Activated gamma-delta T cell treated with anti-CD3 and anti-CD28 coated beads, Interleukin-2, amount 50 U/mL, for 16 hours (primary cell): Measurements from ENCODE around the gene HSDL1.

Source experiments
- DNase-seq: peaks from one replicate; pipeline ENCODE4 v3.0.0-alpha.2; 2020; ENCODE audit warnings: low read depth

HSDL1 gene

DNA sequence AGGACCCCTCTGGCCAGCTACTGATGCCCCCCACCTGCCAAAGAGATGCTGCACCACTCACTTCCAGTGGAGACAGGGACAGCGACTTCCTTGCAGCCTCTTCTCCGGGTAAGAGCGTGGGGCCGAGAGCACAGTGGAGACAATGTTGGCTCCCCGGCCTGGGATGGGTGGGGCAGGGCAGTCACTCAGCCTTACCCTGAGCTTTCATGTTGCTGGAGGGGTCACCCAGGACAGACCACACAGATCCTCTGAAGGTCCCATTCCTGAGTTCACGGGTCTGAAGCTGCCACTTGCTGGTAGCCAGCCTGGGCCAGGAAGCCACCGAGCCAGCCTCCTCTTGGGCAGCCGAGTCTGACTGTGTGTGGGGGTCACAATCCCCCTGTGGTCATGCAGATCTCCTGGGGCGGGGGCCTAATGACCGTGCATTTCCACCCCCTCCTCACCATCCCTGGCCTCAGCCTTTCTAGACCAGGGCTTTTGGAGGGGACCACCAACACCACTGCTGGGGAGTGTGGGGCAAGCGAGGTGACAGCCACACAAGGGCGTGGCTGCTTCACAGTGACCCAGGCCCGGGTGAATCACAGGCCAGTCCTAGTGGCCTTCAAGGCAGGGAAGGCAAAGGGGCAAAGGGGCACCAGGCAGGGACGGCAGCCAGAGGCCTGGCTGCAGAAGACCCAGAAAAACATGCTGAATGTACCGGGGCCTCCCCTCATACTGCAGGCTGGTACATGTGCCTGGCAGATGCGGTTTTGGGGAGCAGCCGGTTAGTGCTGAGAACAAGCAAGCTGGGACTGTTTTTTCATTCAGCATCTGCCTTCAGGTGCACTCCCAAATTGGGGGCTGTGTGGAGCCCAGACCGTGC, 31.4 kb upstream of the HSDL1 start:
- DNase-seq, result no peak

DNA sequence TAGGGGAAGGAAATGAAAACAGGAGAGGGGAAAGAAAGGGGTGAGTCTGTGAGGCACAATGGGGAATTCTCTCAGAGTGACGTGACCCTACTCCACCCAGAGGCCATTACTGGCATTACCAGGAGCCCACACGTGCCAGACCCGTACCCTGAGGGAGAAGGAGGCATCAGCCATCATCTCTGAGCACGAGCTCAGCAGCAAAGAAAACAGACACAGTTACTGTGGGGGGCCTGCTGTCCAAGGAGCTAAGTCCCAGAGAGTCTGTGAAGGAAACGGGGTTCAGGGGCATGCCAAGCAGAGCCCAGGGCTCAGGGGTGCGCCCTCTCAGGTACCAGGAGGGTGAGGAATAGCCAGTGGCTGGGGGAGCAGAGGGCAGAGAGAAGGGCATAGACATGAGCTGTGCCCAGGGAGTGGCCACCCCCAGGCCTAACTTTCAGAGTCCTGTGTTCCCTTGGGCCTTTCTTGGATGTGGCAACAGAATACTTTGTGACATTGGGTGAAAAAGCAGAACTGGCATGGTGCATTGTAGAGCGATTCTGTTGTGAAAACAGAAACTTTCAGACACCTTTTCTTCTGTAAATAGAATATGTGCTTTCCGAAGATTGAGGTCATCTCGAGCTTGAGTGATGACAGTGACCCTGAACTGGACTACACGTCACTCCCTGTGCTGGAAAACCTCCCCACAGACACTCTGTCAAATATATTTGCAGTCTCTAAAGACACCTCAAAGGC, 30.5 kb upstream of the HSDL1 start:
- DNase-seq, result peak; percentile 15

DNA sequence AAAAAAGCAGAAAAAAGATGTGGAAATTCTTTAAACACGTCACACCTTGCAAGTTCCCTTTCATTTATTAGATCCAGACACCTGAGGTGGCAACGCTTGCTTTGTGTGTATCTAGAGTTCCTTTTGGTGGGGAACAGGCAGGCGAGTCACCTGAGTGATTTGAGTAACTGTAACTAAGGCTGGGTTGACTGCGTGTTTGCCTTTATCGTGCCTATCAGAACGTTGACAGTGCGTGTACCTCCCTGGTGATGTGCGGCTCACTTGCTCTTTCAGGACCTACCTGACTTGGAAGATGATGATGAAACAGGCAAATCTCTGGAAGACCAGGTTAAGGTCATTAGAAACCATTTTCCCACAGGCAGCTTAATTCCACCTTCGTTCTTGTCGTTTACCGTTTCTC, 29.4 kb upstream of the HSDL1 start:
- DNase-seq, result no peak

DNA sequence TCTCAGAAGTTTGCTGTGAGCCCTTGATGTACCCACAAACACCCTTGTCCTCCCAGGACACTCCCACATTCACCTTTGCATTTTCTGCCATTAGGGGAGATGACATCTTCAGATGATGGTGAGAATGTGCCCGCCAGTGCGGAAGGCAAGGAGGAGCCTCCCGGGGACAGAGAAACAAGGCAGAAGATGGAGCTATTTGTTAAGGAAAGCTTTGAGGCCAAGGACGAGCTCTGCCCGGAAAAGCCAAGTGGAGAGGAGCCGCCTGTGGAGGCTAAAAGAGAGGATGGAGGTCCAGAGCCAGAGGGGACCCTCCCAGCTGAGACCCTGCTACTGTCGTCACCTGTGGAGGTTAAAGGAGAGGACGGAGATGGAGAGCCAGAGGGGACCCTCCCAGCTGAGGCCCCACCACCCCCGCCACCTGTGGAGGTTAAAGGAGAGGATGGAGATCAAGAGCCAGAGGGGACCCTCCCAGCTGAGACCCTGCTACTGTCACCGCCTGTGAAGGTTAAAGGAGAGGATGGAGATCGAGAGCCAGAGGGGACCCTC, 24.9 kb upstream of the HSDL1 start:
- no peak for DNase-seq

DNA sequence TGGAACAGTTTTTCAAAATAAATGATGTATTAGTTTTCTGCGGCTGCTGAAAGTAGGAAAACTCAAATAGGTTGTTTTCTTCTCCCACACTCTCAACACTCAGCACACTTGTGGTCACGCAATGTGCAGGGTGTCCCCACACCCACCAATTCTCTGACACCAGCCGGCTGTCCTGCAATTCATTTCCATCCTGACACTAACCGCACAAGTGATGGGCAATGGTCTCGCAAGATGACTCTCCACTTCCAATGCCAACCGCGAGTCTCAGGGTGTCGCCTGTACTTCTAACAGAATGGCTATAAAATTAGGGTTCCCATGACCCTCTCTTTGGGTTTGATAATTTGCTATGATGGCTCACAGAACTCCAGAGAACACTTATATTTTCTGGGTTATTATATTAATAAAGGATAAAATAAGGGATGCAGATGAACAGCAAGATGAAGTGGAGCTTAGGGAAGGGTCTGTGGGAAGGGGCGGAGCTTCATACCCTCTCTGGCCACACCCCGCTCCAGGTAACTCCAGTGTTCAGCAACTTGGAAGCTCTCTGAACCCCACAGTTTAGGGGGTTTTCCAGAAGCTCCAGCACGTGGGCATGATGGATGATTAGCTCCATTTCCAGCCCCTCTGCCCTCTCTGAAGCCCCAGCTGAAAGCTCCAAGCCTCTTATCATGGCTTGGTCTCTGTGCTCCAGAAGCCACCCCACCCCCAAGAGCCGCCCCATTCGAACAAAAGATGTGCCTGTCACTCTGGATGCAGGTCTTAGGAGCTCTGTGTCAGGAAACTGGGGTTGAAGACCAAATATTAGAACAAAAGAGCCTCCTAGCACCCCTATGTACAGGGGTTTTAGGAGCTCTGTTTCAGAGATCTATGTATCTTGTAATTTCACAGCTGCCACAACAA, 22.1 kb upstream of the HSDL1 start:
- no peak for DNase-seq

DNA sequence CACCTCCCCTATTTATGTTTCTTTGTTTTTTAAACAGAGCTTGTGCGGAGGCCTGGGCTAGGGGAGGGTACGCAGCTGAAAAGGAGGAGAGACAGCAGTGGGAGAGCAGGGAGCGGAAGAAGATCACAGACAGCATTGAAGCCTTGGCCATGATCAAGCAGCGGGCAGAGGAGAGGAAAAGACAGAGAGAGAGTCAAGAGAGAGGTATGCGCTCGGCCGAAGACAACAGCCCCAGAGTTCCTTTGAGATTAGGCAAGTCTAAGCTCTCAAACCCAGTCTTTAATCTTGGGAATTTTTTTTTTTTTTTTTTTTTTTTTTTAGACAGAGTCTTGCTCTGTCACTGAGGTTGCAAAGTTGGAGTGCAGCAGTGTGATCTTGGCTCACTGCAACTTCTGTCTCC, 20.8 kb upstream of the HSDL1 start:
- no peak for DNase-seq

DNA sequence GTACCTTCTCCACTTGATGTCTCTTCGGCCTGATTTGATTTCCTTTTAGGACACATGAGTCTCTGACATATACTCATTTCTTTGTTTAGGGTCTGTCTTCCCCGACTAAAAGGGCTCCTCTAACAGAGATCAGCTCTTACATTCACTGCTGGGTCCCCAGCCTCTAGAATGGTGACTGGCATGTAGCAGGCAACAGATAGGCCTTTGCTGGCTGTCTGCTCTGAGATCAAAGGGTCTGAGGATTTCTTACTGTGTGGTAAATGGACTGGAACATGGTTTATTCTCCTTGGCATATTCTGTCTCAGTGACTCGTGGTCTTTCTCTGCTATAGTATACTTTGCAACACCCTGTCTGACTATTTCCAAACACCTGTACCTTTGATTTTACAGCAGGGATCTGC, 16.8 kb upstream of the HSDL1 start:
- no peak for DNase-seq

DNA sequence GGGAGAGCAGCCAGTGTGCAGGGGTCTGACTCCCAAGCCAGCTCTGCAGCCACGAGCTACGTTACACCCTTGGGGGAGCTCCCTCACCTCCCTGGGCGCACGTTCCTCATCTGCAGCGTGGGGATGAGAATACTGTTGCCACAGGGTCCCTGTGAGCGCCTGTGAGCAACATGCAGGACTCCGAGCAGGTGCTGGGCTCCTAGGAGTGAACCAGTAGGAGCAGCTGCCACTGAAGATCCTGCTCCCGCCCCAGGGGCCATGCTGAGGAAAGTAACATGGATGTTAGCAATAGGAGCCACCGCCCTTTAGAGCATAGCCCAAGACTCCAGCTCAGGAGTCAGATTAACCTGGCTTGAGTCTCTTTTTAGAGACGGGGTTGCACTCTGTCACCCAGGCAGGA, 16.1 kb upstream of the HSDL1 start:
- no peak for DNase-seq

DNA sequence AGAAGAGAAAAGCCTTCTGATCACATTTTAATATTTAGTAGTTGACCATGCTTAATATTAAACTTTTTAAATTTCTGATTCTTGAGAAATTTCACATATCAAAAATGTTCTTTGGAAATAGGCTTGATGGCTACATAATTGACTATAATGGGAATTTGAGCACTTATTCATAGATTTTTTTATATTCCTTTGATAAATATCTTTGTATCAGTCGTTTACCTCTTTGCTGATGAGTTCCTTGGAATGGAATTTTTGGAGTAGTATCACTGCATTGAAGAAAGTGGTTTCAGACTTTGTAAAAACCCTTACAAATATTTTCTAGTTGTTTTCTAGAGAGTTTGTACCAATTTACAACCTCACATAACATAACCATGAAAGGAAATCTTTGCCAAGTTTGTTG, 14.8 kb upstream of the HSDL1 start:
- DNase-seq, result no peak

DNA sequence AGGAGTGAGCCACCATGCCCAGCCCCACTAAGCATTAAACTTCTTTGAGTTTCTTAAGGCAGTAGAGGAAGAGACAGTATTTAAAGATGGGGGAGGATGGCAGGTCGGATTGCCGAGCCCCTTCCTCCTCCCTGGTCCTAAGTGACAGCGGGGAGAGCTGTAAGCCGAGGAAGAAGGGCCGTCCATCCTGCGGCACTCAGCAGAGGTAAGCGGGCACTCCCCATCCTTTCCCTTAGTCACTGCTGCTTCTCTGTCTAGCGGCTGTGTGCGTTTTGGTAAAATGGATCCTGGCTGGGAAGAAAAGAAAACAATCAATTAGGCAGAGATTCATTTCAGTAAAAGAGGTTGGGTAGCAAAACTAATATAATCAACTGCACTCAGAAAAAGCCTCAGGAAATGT, 14.0 kb upstream of the HSDL1 start:
- DNase-seq, result no peak

DNA sequence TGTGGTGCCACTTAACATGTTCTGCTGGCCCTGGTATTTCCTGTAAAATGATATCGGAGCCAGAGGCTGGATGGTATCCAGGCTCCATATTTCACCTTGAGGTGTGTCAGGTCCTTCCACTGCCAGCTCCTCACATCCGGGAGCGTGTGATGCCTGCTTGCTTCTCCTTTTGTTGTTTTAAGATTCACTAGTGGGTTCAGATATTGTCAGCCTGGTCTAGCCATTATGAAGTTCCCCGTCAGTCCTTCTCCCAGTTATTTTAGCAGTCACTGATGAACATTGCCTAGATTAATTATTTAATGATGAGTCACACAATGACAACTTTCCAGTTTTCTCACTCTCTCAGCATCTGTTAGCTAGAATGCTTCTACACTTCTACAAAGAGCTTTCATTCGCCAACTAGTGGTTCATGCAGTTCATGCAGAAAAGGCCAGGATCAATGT, 11.4 kb upstream of the HSDL1 start:
- DNase-seq, result no peak

DNA sequence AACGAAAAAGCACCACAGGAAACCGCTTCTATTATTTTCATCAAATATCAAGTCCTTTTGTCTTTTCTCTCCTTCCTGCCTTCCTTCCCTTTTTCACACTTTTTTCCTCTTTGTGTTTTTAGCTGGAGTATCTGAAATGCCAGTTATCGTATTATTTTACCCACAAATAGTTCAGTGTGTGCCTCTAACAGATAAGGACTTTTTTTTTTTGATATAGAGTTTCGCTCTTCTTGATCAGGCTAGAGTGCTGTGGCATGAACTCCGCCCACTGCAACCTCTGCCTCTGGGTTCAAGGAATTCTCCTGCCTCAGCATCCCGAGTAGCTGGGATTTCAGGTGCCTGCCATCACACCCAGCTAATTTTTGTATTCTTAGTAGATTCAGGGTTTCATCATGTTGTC, 10.8 kb upstream of the HSDL1 start:
- no peak for DNase-seq

DNA sequence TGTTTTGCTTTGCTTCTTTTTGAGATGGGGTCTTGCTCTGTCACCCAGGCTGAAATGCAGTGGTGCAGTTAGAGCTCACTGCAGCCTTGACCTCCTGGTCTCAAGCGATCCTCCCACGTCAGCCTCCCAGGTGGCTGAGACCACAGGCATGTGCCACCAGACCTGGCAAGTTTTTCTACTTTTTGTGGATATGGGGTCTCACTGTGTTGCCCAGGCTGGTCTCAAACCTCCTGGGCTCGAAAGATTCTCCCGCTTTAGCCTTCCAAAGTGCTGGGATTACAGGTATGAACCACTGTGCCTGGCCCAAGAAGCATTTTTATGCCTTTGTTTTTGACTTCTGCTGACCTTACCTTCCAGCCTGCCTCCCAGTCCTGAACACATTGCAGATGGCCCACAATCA, 10.2 kb upstream of the HSDL1 start:
- no peak for DNase-seq

DNA sequence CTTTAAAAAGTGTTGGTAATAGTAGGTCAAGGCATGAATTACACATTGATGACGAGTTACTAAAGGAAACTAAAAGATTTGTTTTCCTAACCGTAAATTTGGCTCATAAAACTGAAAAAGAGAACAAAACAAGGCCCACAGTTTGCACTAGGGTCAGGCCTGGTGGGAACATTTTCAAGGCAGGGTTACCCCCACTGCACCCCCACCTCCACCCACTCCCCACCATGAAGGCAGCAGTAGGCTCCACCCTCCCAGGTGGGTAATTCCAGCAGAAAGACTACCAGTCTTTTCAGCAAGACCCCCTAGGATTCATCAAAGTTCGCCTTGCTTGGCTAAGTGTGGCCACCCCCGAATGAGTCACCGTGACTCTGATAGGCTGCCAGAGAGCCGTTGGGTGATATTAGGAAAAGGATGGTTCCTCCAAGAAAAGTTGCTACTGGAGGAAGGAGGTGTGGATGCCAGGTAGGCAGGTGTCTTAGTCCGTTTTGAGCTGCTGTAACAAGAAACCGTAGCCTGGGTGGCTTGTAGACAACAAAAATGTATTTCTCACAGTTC, 8.8 kb upstream of the HSDL1 start:
- DNase-seq, result no peak

DNA sequence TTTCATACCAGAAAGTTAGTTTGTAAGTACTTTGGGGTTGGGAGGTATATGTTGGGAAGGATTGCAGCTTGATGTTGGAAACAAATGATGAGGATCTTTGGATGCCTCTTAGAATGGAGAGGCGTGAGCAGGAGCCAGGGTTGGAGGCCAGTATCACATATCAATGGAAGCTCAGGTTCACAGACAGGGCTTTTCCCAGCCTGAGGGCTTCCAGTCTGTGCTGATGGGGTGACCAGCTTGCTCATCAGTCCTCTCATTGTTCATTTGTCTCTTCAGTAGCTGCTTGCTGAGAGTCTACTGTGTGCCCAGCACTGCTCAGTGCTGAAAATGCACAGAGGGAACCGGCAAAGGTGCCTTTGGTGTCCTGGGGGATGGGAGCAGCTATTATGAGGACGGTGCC, 5.9 kb upstream of the HSDL1 start:
- DNase-seq, result no peak

DNA sequence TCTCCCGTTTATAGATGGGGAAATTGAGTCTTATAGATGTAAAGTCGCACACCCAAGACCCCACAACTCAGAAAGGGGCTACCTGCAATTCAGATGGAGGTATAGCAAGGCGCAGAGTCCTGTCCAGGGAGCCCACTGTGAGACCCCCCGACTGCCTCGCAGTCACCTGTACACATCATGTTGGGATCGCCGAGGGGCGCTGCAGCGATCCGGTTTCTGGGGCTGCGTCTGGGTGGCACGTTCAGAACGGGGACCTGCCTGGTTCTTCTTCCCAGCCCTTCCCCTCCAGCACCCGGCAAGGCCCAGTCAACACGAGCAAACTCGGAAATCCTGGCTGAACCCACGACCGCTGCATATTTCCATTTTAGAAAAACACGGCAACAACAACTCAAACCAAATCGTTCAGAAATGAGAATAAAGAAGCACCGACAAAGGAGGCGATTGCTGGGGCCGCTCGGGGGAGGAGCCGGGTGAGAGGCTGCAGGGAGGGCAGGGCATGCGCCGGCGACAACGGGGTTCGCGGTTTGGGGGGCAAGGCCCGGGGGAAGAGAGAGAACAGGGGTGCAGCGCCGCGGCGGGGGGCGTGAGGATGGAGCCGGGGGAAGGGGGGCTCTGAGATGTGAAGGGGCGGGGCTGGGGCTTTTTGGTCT, 643 bp downstream of the HSDL1 start:
- DNase-seq, result peak; percentile 11

DNA sequence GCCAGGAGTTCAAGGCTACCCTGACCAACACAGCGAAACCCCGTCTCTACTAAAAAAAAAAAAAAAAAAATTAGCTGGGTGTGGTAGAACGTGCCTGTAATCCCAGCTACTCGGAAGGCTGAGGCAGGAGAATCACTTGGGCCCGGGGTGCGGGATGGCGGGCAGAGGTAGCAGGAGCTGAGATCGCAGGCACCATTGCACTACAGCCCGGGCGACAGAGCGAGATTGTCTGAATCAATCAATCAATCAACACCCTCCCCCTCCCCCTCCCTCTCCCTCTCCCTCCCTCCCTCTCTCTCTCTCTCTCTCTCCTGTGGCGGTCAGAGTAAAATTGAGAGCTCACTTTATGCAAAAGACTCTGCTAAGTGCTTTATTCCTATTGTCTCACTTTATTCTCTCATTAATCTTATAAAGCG, 1.2 kb downstream of the HSDL1 start:
- no peak for DNase-seq

DNA sequence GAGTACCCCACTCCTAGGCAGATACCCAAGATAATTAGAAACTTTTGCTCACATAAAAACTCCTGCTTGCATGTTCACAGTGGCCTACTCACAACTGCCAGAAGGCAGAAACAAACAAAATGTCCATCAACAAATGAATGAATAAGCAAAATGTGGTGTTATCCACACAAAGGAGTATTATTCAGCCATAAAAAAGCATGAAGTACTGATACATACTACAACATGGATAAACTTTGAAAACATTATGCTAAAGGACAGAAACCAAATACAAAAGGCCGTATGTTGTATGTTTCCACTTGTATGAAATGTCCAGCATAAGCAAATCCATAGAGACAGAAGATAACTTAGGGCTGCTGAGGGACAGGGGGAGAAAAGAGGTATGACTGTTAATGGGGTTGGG, 1.9 kb downstream of the HSDL1 start:
- DNase-seq, result no peak

DNA sequence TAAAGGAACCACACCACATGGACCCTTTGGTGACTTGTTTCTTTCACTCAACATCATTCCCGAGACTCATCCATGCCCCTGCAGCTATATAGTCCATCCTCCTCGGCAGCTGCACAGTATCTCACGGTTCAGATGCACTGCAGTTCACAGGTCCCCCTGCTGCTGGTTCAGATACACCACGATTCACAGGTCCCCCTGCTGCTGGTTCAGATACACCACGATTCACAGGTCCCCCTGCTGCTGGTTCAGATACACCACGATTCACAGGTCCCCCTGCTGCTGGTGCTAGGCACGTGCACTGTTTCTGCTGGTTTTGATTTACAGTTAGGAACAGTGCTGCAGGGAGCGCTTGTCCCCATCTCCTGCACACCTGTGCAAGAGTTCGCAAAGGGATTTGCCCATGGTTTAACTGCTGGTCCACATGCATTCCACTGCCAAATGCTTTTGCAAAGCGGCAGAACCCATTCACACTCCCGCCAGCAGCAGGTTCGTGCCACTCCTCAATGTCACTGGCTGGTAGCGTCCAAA, 3.8 kb downstream of the HSDL1 start:
- DNase-seq, result no peak

DNA sequence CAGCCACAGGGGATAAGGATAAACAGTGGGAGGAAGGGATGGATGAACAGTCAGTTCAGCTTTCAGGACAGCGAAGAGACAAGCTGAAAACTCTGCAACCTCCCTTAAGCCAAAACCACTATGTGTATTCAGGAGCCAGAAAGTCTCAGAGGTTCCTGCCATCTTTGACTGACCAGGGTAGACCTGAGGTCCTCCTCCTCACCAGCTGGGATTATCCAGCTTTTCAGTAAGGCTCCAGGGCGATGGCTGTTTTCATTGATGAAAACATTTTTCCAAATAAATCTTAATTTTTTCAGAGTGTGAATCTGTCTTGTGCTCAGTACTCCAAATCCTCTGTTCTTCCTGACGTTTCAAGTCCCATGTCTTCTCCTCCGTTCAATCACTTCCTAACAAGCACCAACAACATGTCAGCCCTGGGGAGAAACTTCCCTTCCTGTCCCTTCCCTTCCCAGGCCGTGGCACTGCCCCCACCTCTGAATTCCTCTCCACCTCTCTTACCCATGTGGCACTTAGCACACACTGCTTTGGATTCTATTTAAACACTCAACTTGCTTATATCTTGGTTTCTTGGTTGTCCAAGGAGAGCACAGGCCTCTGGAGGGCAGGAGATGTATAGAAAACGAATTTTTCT, 5.2 kb downstream of the HSDL1 start:
- no peak for DNase-seq
